ENCODE measurements around the gene PFKFB4. TPM values are rescaled to one million over a fixed set of nuclear protein-coding genes. Genes with fewer than 3 reads are reported as not detected.

PFKFB4 gene
- polyA plus RNA-seq, 1 experiment = 6.1 TPM

GRCh38 chr3:48563382-48563918, 6.8 kb upstream of the PFKFB4 start, which contains the start of gene UCN2:
TSS of gene UCN2 (minus strand) at chr3:48563781. CDS start at chr3:48563124, 657 bp downstream.
- no peak for DNase-seq (ENCODE audit: low read depth, low spot score)
- CTCF ChIA-PET = interaction anchor here (0.5 to 1.0 kb wide), 5 partner anchors 10 to 127 kb away, joined by 3 to 9 read pairs (median 4); no protein-coding TSS in a partner anchor
- TF ChIP-seq CTCF (IDR thresholded peaks at IDR 0.05; ENCODE audit: low read depth, low read length) = no peak

GRCh38 chr3:48562367-48563095, 5.9 kb upstream of the PFKFB4 start:
- H3K27ac ChIP-seq (ENCODE audit: low read depth, low read length) = no peak overlapping the region
- POLR2A ChIA-PET = interaction anchor here (1.1 kb wide), 1 partner anchor 11 kb away, joined by 3 read pairs; no protein-coding TSS in a partner anchor
- CTCF ChIA-PET = no interaction called here

More at GRCh38 chr3:48563382-48563918, 6.8 kb upstream of the PFKFB4 start, which contains the start of gene UCN2:
- Histone ChIP-seq H3K27me3 (ENCODE audit: control insufficient read depth, insufficient read depth, low read length) (no peaks in the 10 kb centered on the region), H3K9me3 (ENCODE audit: control insufficient read depth, insufficient read depth, low read length) (no peaks in the 10 kb centered on the region), H3K27ac (ENCODE audit: low read depth, low read length) (peak within 1 kb of the TSS; percentile 77), H3K4me3 (ENCODE audit: low read depth, low read length) (no peak within 1 kb of the TSS)
- POLR2A ChIA-PET = interaction anchor here (0.6 to 0.7 kb wide), 2 partner anchors 48 to 920 kb away, joined by 4 read pairs; no protein-coding TSS in a partner anchor

GRCh38 chr3:48561045-48561736, 4.6 kb upstream of the PFKFB4 start:
- H3K9me3 ChIP-seq (ENCODE audit: control insufficient read depth, insufficient read depth, low read length) = no peaks in the 10 kb centered on the region
- POLR2A ChIA-PET = interaction anchor here (0.6 to 1.9 kb wide), 8 partner anchors 10 to 102 kb away, joined by 3 to 6 read pairs (median 4); partner anchors contain the start of genes CELSR3 and SLC26A6
- no peak for DNase-seq (ENCODE audit: low read depth, low spot score)
- TF ChIP-seq CTCF (IDR thresholded peaks at IDR 0.05; ENCODE audit: low read depth, low read length) = peak; percentile 56
- H3K27ac ChIP-seq (ENCODE audit: low read depth, low read length) = peak overlapping the region; percentile 80
- CTCF ChIA-PET = interaction anchor here (0.5 to 2.5 kb wide), 8 partner anchors 11 to 391 kb away, joined by 3 to 12 read pairs (median 4); no protein-coding TSS in a partner anchor
- H3K27me3 ChIP-seq (ENCODE audit: control insufficient read depth, insufficient read depth, low read length) = no peaks in the 10 kb centered on the region
- peak overlapping the region; percentile 43 for H3K4me3 ChIP-seq (ENCODE audit: low read depth, low read length)

More at GRCh38 chr3:48562367-48563095, 5.9 kb upstream of the PFKFB4 start:
- Histone ChIP-seq H3K9me3 (ENCODE audit: control insufficient read depth, insufficient read depth, low read length) (no peaks in the 10 kb centered on the region), H3K27me3 (ENCODE audit: control insufficient read depth, insufficient read depth, low read length) (no peaks in the 10 kb centered on the region), H3K4me3 (ENCODE audit: low read depth, low read length) (no peak overlapping the region)
- no peak for DNase-seq (ENCODE audit: low read depth, low spot score)
- no peak for TF ChIP-seq CTCF (IDR thresholded peaks at IDR 0.05; ENCODE audit: low read depth, low read length)

GRCh38 chr3:48560648-48561018, 4.0 kb upstream of the PFKFB4 start:
- Histone ChIP-seq H3K4me3 (ENCODE audit: low read depth, low read length) (peak overlapping the region; percentile 43), H3K9me3 (ENCODE audit: control insufficient read depth, insufficient read depth, low read length) (no peaks in the 10 kb centered on the region), H3K27me3 (ENCODE audit: control insufficient read depth, insufficient read depth, low read length) (no peaks in the 10 kb centered on the region), H3K27ac (ENCODE audit: low read depth, low read length) (peak overlapping the region; percentile 80)
- POLR2A ChIA-PET = interaction anchor here (0.6 to 1.9 kb wide), 7 partner anchors 9 to 289 kb away, joined by 3 to 6 read pairs (median 4); partner anchors contain the start of genes CELSR3 and SLC26A6
- CTCF ChIA-PET = interaction anchor here (0.5 to 2.5 kb wide), 8 partner anchors 11 to 181 kb away, joined by 3 to 12 read pairs (median 3); no protein-coding TSS in a partner anchor
- DNase-seq (ENCODE audit: low read depth, low spot score) = no peak
- no peak for TF ChIP-seq CTCF (IDR thresholded peaks at IDR 0.05; ENCODE audit: low read depth, low read length)
